Astrocyte of the spinal cord (primary cell): ENCODE measurements around the gene KDM5B.

Experiments used
- DNase-seq: peaks from one replicate; pipeline ENCODE4 v3.0.0; 2011; ENCODE audit warnings: low read depth, low spot score
- H3K4me3 ChIP-seq: 2 replicates; pipeline ENCODE4 v1.5.1; 2011; ENCODE audit warnings: low read depth, mild to moderate bottlenecking, low read length, moderate library complexity
- CTCF ChIP-seq: IDR thresholded peaks from 2 replicates; pipeline ENCODE4 v1.5.1; 2012; ENCODE audit warnings: low read depth, mild to moderate bottlenecking, low read length, inconsistent platforms
- in situ Hi-C: cut with HindIII; loops from 2 replicates; pipeline ENCODE4 v1.10.0; 2017; ENCODE audit warnings: low sequenced_read_pairs

The KDM5B gene

GRCh38 chr1:202815120-202815519 lies 6.9 kb upstream of the KDM5B start:
- in situ Hi-C loops, result no loop called here
- DNase-seq, result no peak
- no peak overlapping the region for H3K4me3 ChIP-seq
- TF ChIP-seq CTCF, result no peak

- H3K4me3 ChIP-seq, result peak overlapping the region; percentile 78
- no peak for DNase-seq
- in situ Hi-C loops, result no loop called here
- TF ChIP-seq CTCF, result no peak
Observed at GRCh38 chr1:202812176-202813026, 4.2 kb upstream of the KDM5B start.

DNA sequence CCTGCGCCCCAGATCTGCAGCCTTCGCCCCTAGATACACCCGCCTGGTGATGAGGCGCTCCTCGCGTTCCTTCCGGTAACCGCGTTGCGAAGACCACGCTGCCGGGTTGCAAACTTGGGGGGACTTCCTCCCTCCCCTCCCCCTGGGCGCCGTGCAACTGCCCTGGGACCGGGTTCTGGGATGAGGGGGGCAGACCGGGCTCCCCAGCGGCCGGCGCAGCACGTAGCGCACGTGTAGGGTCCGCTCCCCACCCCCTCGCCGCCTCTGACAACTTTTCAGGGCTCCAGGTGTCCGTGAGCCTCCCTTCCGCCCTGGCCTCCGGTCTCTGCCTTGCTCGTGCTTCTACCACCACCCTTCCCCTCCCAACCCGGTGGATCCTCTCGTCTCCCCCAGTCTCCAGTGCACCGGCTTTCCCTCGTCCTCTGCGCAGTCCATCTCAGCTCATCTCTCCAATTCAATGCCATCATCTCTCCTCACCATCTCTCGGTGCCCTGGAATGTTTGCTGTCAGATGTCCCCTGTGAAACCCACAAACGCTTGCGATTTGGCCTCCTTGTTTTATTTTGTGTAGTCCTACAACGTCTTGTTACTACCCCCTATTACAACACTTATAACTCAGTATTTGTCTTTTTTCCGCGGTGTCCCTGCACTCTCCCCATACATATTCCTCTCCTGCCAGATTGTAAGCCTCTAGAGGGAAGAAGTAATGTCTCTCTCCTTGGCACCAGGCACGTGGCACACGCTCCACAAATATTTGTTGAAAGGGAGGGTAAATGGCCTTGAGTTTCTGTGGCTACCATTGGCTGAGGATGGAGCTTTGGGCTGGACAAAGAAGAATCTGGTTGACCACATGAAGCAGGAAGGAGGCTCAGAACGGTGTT lies 3.3 kb upstream of the KDM5B start:
- no peak for TF ChIP-seq CTCF
- in situ Hi-C loops, result no loop called here
- H3K4me3 ChIP-seq, result peak overlapping the region; percentile 78
- DNase-seq, result no peak

- in situ Hi-C loops, result no loop called here
- peak within 1 kb of the TSS; percentile 78 for H3K4me3 ChIP-seq
- peak; percentile 97 for DNase-seq
- no peak for TF ChIP-seq CTCF
Observed at GRCh38 chr1:202810615-202811295, 2.5 kb upstream of the KDM5B start, which contains the start of gene PCAT6. PCAT6 (plus strand) TSS chr1:202810954.

DNA sequence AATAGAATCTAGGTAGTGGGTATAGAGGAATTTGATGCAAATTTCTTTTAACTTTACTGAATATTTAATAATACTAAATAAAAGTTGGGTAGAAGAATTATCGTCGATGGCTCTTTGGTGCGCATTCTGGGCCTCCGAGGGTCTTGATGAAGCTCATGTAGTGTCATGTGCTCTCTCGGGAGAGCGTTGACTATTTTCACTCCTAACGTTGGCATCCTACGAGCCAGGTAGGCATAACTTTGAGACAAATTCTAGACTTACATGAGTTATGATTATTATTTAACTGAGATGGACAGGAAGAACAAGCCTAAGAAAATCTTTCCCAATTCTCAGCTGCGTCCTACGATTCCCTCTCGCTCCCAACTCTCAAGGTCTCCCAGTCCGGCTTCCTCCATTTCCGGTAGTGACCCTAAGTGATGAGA lies 2.0 kb upstream of the KDM5B start:
- no peak for DNase-seq
- H3K4me3 ChIP-seq, result peak overlapping the region; percentile 78
- in situ Hi-C loops, result no loop called here
- TF ChIP-seq CTCF, result no peak

DNA sequence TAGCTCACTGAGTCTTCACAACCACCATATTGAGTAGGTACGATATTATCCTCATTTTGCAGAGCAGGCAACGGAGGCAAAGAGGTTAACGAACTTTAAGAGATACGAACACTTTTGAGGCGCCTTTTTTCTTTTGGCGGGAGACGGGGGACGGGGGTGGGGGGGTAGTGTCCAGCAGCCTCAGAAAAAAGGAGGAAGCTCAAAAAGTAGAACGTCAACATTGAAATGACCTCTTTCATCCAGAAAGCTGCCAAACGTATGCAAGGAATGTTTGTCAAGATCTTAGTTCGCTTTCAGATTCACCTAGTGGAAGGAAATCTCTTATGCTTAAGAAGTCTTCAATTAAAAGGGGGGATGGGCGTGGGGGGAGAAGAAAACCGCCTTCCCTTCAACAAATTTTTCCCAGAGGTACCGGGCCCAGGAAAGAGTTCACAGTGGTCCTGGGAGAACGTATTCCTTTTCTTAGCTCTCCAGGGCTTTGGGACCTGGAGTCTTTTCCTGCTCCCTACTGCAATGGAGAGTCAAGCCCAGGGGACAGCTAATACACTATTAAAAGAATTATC lies 1.5 kb upstream of the KDM5B start:
- no peak for DNase-seq
- no peak overlapping the region for H3K4me3 ChIP-seq
- in situ Hi-C loops, result no loop called here
- no peak for TF ChIP-seq CTCF
